SK-N-SH (cell line): ENCODE data around the gene METTL1.

Experiments used
- ELF1 ChIP-seq: IDR thresholded peaks from 2 replicates; pipeline ENCODE4 v1.4.0; 2012
- EP300 ChIP-seq, 2 experiments: IDR thresholded peaks; 2 replicates each; pipeline versions ENCODE4 v1.4.0 to v1.6.1; 2012; ENCODE audit warnings: borderline replicate concordance in 1 of 2, low read depth in 1 of 2, low read length in 1 of 2
- EZH2phosphoT487 ChIP-seq: fragments of 200-600 bp; sonication (generic); IDR thresholded peaks from 2 replicates; pipeline ENCODE4 v1.6.1; 2017; ENCODE audit warnings: low read depth, mixed run types, mild to moderate bottlenecking, antibody characterized with exemption, moderate library complexity, borderline replicate concordance
- JUND ChIP-seq: IDR thresholded peaks from 2 replicates; pipeline ENCODE4 v1.4.0; 2012
- NFIC ChIP-seq: IDR thresholded peaks from 2 replicates; pipeline ENCODE4 v1.4.0; 2012; ENCODE audit warnings: borderline replicate concordance
- RCOR1 ChIP-seq: fragments of 150-350 bp; IDR thresholded peaks from 2 replicates; pipeline ENCODE4 v1.6.1; 2017; ENCODE audit warnings: antibody characterized with exemption, low read length
- RFX5 ChIP-seq: IDR thresholded peaks from 2 replicates; pipeline ENCODE4 v1.6.1; 2012; ENCODE audit warnings: mild to moderate bottlenecking, improper control_type of control experiment, low read length
- TAF1 ChIP-seq: IDR thresholded peaks from 2 replicates; pipeline ENCODE4 v1.6.1; 2012; ENCODE audit warnings: low read depth, mild to moderate bottlenecking, low read length, moderate library complexity, borderline replicate concordance
- TEAD4 ChIP-seq: IDR thresholded peaks from 2 replicates; pipeline ENCODE4 v1.4.0; 2012; ENCODE audit warnings: mild to moderate bottlenecking, borderline replicate concordance; ENCODE audit not compliant: insufficient read depth
- TF ChIP-seq, protein P1 (sequence below): fragments of 200-600 bp; sonication (generic); IDR thresholded peaks from 2 replicates; pipeline ENCODE4 v1.6.1; 2017; ENCODE audit warnings: antibody characterized with exemption, mild to moderate bottlenecking, moderate library complexity

- TF ChIP-seq TAF1 (no peak), EP300 (IDR thresholded peaks at IDR 0.05; ENCODE audit: borderline replicate concordance in 1 of 2, low read depth in 1 of 2, low read length in 1 of 2) (no peak), JUND (no peak), EZH2phosphoT487 (no peak), RCOR1 (no peak), ELF1 (no peak), NFIC (no peak), TEAD4 (no peak), RFX5 (no peak)
- TF ChIP-seq, protein P1, sequence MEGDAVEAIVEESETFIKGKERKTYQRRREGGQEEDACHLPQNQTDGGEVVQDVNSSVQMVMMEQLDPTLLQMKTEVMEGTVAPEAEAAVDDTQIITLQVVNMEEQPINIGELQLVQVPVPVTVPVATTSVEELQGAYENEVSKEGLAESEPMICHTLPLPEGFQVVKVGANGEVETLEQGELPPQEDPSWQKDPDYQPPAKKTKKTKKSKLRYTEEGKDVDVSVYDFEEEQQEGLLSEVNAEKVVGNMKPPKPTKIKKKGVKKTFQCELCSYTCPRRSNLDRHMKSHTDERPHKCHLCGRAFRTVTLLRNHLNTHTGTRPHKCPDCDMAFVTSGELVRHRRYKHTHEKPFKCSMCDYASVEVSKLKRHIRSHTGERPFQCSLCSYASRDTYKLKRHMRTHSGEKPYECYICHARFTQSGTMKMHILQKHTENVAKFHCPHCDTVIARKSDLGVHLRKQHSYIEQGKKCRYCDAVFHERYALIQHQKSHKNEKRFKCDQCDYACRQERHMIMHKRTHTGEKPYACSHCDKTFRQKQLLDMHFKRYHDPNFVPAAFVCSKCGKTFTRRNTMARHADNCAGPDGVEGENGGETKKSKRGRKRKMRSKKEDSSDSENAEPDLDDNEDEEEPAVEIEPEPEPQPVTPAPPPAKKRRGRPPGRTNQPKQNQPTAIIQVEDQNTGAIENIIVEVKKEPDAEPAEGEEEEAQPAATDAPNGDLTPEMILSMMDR = no peak
These were observed 31.9 kb downstream of the METTL1 start for GRCh38 chr12:57739914-57740538.
